SU-DHL-6 (cell line): ENCODE measurements around the gene SEMA5A.

Experiments used
- H2AFZ ChIP-seq: fragments of 200-600 bp; sonication (generic); 2 replicates; pipeline ENCODE4 v1.6.1; 2014; ENCODE audit warnings: low read depth, mild to moderate bottlenecking, moderate library complexity, mixed read lengths, antibody characterized with exemption, low read length; ENCODE audit not compliant: severe bottlenecking
- H3F3A ChIP-seq: fragments of 200-600 bp; shearing (Covaris generic); 2 replicates; pipeline ENCODE4 v1.6.0; 2016; ENCODE audit warnings: antibody characterized with exemption, mild to moderate bottlenecking; ENCODE audit not compliant: insufficient read depth
- H3K27ac ChIP-seq: fragments of 200-600 bp; sonication (generic); 2 replicates; pipeline ENCODE4 v1.5.1; 2016; ENCODE audit warnings: low read depth, mild to moderate bottlenecking, low read length, moderate library complexity, mixed read lengths
- H3K27me3 ChIP-seq: fragments of 200-600 bp; sonication (generic), shearing (Covaris generic); 2 replicates; pipeline ENCODE4 v1.6.0; 2014; ENCODE audit warnings: mild to moderate bottlenecking, low read length
- H3K36me3 ChIP-seq: fragments of 200-600 bp; sonication (generic); 2 replicates; pipeline ENCODE4 v1.6.1; 2014; ENCODE audit warnings: mild to moderate bottlenecking, low read length, mixed read lengths
- H3K4me2 ChIP-seq: fragments of 300-600, 200-600 bp; shearing (Covaris generic), sonication (generic); 2 replicates; pipeline ENCODE4 v1.6.0; 2014; ENCODE audit warnings: low read length, low read depth, mild to moderate bottlenecking; ENCODE audit not compliant: poor library complexity, severe bottlenecking
- H3K4me3 ChIP-seq: fragments of 200-600 bp; sonication (generic); 2 replicates; pipeline ENCODE4 v1.5.1; 2014; ENCODE audit warnings: antibody characterized with exemption, low read length, mild to moderate bottlenecking, mixed read lengths; ENCODE audit not compliant: insufficient read depth, poor library complexity, severe bottlenecking
- H3K79me2 ChIP-seq: fragments of 200-600 bp; sonication (generic); 2 replicates; pipeline ENCODE4 v1.6.1; 2014; ENCODE audit warnings: mild to moderate bottlenecking, low read length, moderate library complexity; ENCODE audit not compliant: insufficient read depth
- H3K9ac ChIP-seq: fragments of 200-600 bp; sonication (generic); 2 replicates; pipeline ENCODE4 v1.7.0; 2014; ENCODE audit warnings: mild to moderate bottlenecking, low read length
- H3K9me2 ChIP-seq: fragments of 200-600 bp; sonication (generic); replicated peaks from 2 replicates; pipeline ENCODE4 v1.6.1; 2014; ENCODE audit warnings: low read length; ENCODE audit not compliant: insufficient read depth
- H3K9me3 ChIP-seq: fragments of 200-600 bp; sonication (generic); 2 replicates; pipeline ENCODE4 v1.6.1; 2014; ENCODE audit warnings: low read length, mixed read lengths; ENCODE audit not compliant: insufficient read depth
- H4K20me1 ChIP-seq: fragments of 200-600 bp; sonication (generic); 2 replicates; pipeline ENCODE4 v1.6.1; 2014; ENCODE audit warnings: low read depth, mild to moderate bottlenecking, antibody characterized with exemption, low read length, moderate library complexity, mixed read lengths
- CTCF ChIP-seq: fragments of 200-600 bp; sonication (generic); IDR thresholded peaks from one replicate; pipeline ENCODE4 v1.5.1; 2017; ENCODE audit warnings: antibody characterized with exemption, mild to moderate bottlenecking, low read length, moderate library complexity; ENCODE audit not compliant: insufficient read depth, poor library complexity, severe bottlenecking
- EZH2phosphoT487 ChIP-seq: fragments of 200-600 bp; sonication (generic), shearing (Covaris generic); conservative IDR thresholded peaks from 2 replicates; pipeline ENCODE4 v1.6.1; 2018; ENCODE audit warnings: mild to moderate bottlenecking, antibody characterized with exemption, low read length, moderate library complexity, mixed read lengths

Gene SEMA5A

GRCh38 chr5:9313751-9314150 lies 232.1 kb downstream of the SEMA5A start:
- no peak overlapping the region for H3K27ac ChIP-seq
- no peaks in the 10 kb centered on the region for H3K9me2 ChIP-seq
- H4K20me1 ChIP-seq, result no peaks in the 10 kb centered on the region
- no peaks in the 10 kb centered on the region for H3K9me3 ChIP-seq
- no peak overlapping the region for H2AFZ ChIP-seq
- H3K27me3 ChIP-seq, result no peaks in the 10 kb centered on the region
- TF ChIP-seq CTCF (no peak), EZH2phosphoT487 (no peak)
- no peak overlapping the region for H3K4me2 ChIP-seq
- H3K4me3 ChIP-seq, result no peak overlapping the region
- H3K79me2 ChIP-seq, result no peaks in the 10 kb centered on the region
- no peaks in the 10 kb centered on the region for H3K36me3 ChIP-seq
- H3F3A ChIP-seq, result no peaks in the 10 kb centered on the region
- H3K9ac ChIP-seq, result no peak overlapping the region

- Histone ChIP-seq H3K9me3 (no peaks in the 10 kb centered on the region), H3K9ac (no peak overlapping the region), H3K4me3 (no peak overlapping the region), H3K27ac (no peak overlapping the region), H3K4me2 (no peak overlapping the region), H3K79me2 (no peaks in the 10 kb centered on the region), H3K9me2 (no peaks in the 10 kb centered on the region), H4K20me1 (no peaks in the 10 kb centered on the region), H3F3A (no peaks in the 10 kb centered on the region), H3K36me3 (no peaks in the 10 kb centered on the region), H3K27me3 (no peaks in the 10 kb centered on the region), H2AFZ (no peak overlapping the region)
- TF ChIP-seq CTCF (no peak), EZH2phosphoT487 (no peak)
Observed at GRCh38 chr5:9307150-9307549, 238.7 kb downstream of the SEMA5A start.

GRCh38 chr5:9302218-9302617 lies 243.7 kb downstream of the SEMA5A start:
- Histone ChIP-seq H3K79me2 (no peaks in the 10 kb centered on the region), H3K9me2 (no peaks in the 10 kb centered on the region), H3K27me3 (no peaks in the 10 kb centered on the region), H3K9ac (no peak overlapping the region), H3K36me3 (no peaks in the 10 kb centered on the region), H3K4me3 (no peak overlapping the region), H2AFZ (no peak overlapping the region), H3K27ac (no peak overlapping the region), H3K9me3 (no peaks in the 10 kb centered on the region), H3F3A (no peaks in the 10 kb centered on the region), H4K20me1 (no peaks in the 10 kb centered on the region), H3K4me2 (no peak overlapping the region)
- TF ChIP-seq EZH2phosphoT487 (no peak), CTCF (no peak)

- H3K36me3 ChIP-seq, result no peaks in the 10 kb centered on the region
- no peak overlapping the region for H3K4me2 ChIP-seq
- no peak overlapping the region for H3K27ac ChIP-seq
- no peak overlapping the region for H3K4me3 ChIP-seq
- no peak overlapping the region for H3K9ac ChIP-seq
- H3K79me2 ChIP-seq, result no peaks in the 10 kb centered on the region
- no peaks in the 10 kb centered on the region for H3K9me3 ChIP-seq
- no peaks in the 10 kb centered on the region for H3K27me3 ChIP-seq
- H2AFZ ChIP-seq, result no peak overlapping the region
- no peaks in the 10 kb centered on the region for H4K20me1 ChIP-seq
- no peaks in the 10 kb centered on the region for H3K9me2 ChIP-seq
- H3F3A ChIP-seq, result no peaks in the 10 kb centered on the region
- TF ChIP-seq EZH2phosphoT487 (no peak), CTCF (no peak)
Observed at GRCh38 chr5:9301200-9301599, 244.7 kb downstream of the SEMA5A start.
